Effector memory CD8-positive, alpha-beta T cell (primary cell): ENCODE measurements around the gene PTK7.
A peak's percentile ranks its signal among the peaks of the same experiment; 100 is the strongest.
"Not testable (repeated sequence)": the region's sequence is repeated elsewhere in the genome, so short reads cannot be mapped to it uniquely, and the experiment has no call there.

Experiments
- ATAC-seq: fragments of 150-1000 bp; cut with Tn5 transposase; replicated peaks from 2 replicates; pipeline ENCODE4 v1.10.0; 2021; ENCODE audit warnings: mild to moderate bottlenecking, moderate library complexity
- DNase-seq, 3 experiments: peaks; one replicate each; pipeline ENCODE4 v3.0.0; 2021
- H3K27ac Mint-ChIP-seq, 2 donors: one replicate each; pipeline ENCODE4 v1.8.0; 2022; ENCODE audit warnings: mild to moderate bottlenecking in 2 of 2, mixed read lengths in 2 of 2, moderate library complexity in 2 of 2
- H3K27me3 Mint-ChIP-seq, 2 donors: one replicate each; pipeline ENCODE4 v1.8.0; 2022; ENCODE audit warnings: mixed read lengths in 2 of 2
- H3K36me3 Mint-ChIP-seq: one replicate; pipeline ENCODE4 v1.8.0; 2022; ENCODE audit warnings: mild to moderate bottlenecking, moderate library complexity, mixed read lengths; ENCODE audit not compliant: insufficient read depth
- H3K4me1 Mint-ChIP-seq, 2 donors: one replicate each; pipeline ENCODE4 v1.8.0; 2022; ENCODE audit warnings: low read depth in 2 of 2, mixed read lengths in 2 of 2
- H3K4me3 Mint-ChIP-seq, 2 donors: one replicate each; pipeline ENCODE4 v1.8.0; 2022; ENCODE audit warnings: mild to moderate bottlenecking in 2 of 2, mixed read lengths in 2 of 2, moderate library complexity in 2 of 2
- H3K9me3 Mint-ChIP-seq, 2 donors: one replicate each; pipeline ENCODE4 v1.8.0; 2022; ENCODE audit warnings: mixed read lengths in 2 of 2

Gene PTK7

GRCh38 chr6:43097098-43097489 is 21.0 kb downstream of the PTK7 start:
- Mint-ChIP-seq H3K36me3 (no peaks in the 10 kb centered on the region), H3K4me1 (peaks cover 6 to 25% of the 10 kb centered on the region in 2 donors), H3K9me3 (no peaks in the 10 kb centered on the region), H3K27me3 (no peaks in the 10 kb centered on the region), H3K27ac (no peak overlapping the region), H3K4me3 (no peak overlapping the region)
- no peak for DNase-seq
- ATAC-seq = no peak

GRCh38 chr6:43097502-43097901 is 21.4 kb downstream of the PTK7 start:
- Mint-ChIP-seq H3K36me3 (no peaks in the 10 kb centered on the region), H3K27ac (no peak overlapping the region), H3K27me3 (no peaks in the 10 kb centered on the region), H3K4me1 (peaks cover 6 to 25% of the 10 kb centered on the region in 2 donors), H3K9me3 (no peaks in the 10 kb centered on the region), H3K4me3 (no peak overlapping the region)
- ATAC-seq = no peak
- no peak for DNase-seq

GRCh38 chr6:43101497-43101896 is 25.4 kb downstream of the PTK7 start:
- Mint-ChIP-seq H3K9me3 (no peaks in the 10 kb centered on the region), H3K36me3 (no peaks in the 10 kb centered on the region), H3K4me3 (no peak overlapping the region), H3K4me1 (peaks cover 0 to 2% of the 10 kb centered on the region in 2 donors), H3K27me3 (no peaks in the 10 kb centered on the region), H3K27ac (no peak overlapping the region)
- no peak for DNase-seq
- ATAC-seq = no peak

- no peaks in the 10 kb centered on the region for H3K36me3 Mint-ChIP-seq
- H3K4me1 Mint-ChIP-seq = peaks cover 0 to 2% of the 10 kb centered on the region in 2 donors
- H3K9me3 Mint-ChIP-seq = no peaks in the 10 kb centered on the region
- DNase-seq (no peak), ATAC-seq (no peak)
- no peak overlapping the region for H3K27ac Mint-ChIP-seq
- no peaks in the 10 kb centered on the region for H3K27me3 Mint-ChIP-seq
- H3K4me3 Mint-ChIP-seq = no peak overlapping the region
These were observed 27.3 kb downstream of the PTK7 start for GRCh38 chr6:43103253-43103876.

- no peaks in the 10 kb centered on the region for H3K27me3 Mint-ChIP-seq
- no peak overlapping the region for H3K4me3 Mint-ChIP-seq
- H3K9me3 Mint-ChIP-seq = no peaks in the 10 kb centered on the region
- no peak for DNase-seq
- H3K4me1 Mint-ChIP-seq = peaks cover 0 to 2% of the 10 kb centered on the region in 2 donors
- no peak for ATAC-seq
- peak overlapping the region in 1 of 2 donors; percentile 32 for H3K27ac Mint-ChIP-seq
- H3K36me3 Mint-ChIP-seq = no peaks in the 10 kb centered on the region
These were observed 29.6 kb downstream of the PTK7 start for GRCh38 chr6:43105538-43106222.

- peaks cover 0 to 2% of the 10 kb centered on the region in 2 donors for H3K4me1 Mint-ChIP-seq
- H3K4me3 Mint-ChIP-seq = no peak overlapping the region
- no peak overlapping the region for H3K27ac Mint-ChIP-seq
- H3K27me3 Mint-ChIP-seq = no peaks in the 10 kb centered on the region
- ATAC-seq = no peak
- DNase-seq = no peak
- no peaks in the 10 kb centered on the region for H3K9me3 Mint-ChIP-seq
- H3K36me3 Mint-ChIP-seq = no peaks in the 10 kb centered on the region
These were observed 31.4 kb downstream of the PTK7 start for GRCh38 chr6:43107344-43108062.

GRCh38 chr6:43113431-43114260 is 37.5 kb downstream of the PTK7 start:
- H3K9me3 Mint-ChIP-seq = no peaks in the 10 kb centered on the region
- peaks cover 0 to 10% of the 10 kb centered on the region in 2 donors for H3K27me3 Mint-ChIP-seq
- no peak overlapping the region for H3K4me3 Mint-ChIP-seq
- no peaks in the 10 kb centered on the region for H3K4me1 Mint-ChIP-seq
- no peak overlapping the region for H3K27ac Mint-ChIP-seq
- H3K36me3 Mint-ChIP-seq = no peaks in the 10 kb centered on the region
- DNase-seq (no peak), ATAC-seq (no peak)

GRCh38 chr6:43115365-43115764 is 39.3 kb downstream of the PTK7 start:
- ATAC-seq (no peak), DNase-seq (no peak)
- Mint-ChIP-seq H3K27me3 (peaks cover 9 to 22% of the 10 kb centered on the region in 2 donors), H3K27ac (no peak overlapping the region), H3K36me3 (no peaks in the 10 kb centered on the region), H3K4me3 (no peak overlapping the region), H3K9me3 (no peaks in the 10 kb centered on the region), H3K4me1 (no peaks in the 10 kb centered on the region)

GRCh38 chr6:43117466-43117865 is 41.4 kb downstream of the PTK7 start:
- not testable (repeated sequence) for H3K9me3 Mint-ChIP-seq, H3K4me3 Mint-ChIP-seq, H3K4me1 Mint-ChIP-seq, DNase-seq, H3K36me3 Mint-ChIP-seq, ATAC-seq
- peaks cover 9 to 23% of the 10 kb centered on the region in 2 donors for H3K27me3 Mint-ChIP-seq
- peak overlapping the region; percentile 30 to 64 for H3K27ac Mint-ChIP-seq

- Mint-ChIP-seq H3K9me3 (no peaks in the 10 kb centered on the region), H3K36me3 (peaks cover 2% of the 10 kb centered on the region), H3K4me1 (no peaks in the 10 kb centered on the region), H3K27ac (no peak overlapping the region), H3K4me3 (no peak overlapping the region), H3K27me3 (peaks cover 9 to 31% of the 10 kb centered on the region in 2 donors)
- ATAC-seq = no peak
- no peak for DNase-seq
These were observed 43.4 kb downstream of the PTK7 start for GRCh38 chr6:43119482-43119881.

GRCh38 chr6:43120101-43120763 is 44.1 kb downstream of the PTK7 start:
- no peak overlapping the region for H3K27ac Mint-ChIP-seq

GRCh38 chr6:43120944-43121913 is 45.1 kb downstream of the PTK7 start:
- Mint-ChIP-seq H3K4me3 (no peak overlapping the region), H3K4me1 (no peaks in the 10 kb centered on the region), H3K9me3 (no peaks in the 10 kb centered on the region), H3K27ac (no peak overlapping the region), H3K27me3 (peaks cover 9 to 40% of the 10 kb centered on the region in 2 donors), H3K36me3 (peaks cover 2% of the 10 kb centered on the region)
- DNase-seq (no peak), ATAC-seq (no peak)

More at GRCh38 chr6:43120101-43120763, 44.1 kb downstream of the PTK7 start:
- no peaks in the 10 kb centered on the region for H3K9me3 Mint-ChIP-seq
- no peak for DNase-seq
- H3K4me3 Mint-ChIP-seq = no peak overlapping the region
- H3K27me3 Mint-ChIP-seq = peaks cover 9 to 31% of the 10 kb centered on the region in 2 donors
- no peaks in the 10 kb centered on the region for H3K4me1 Mint-ChIP-seq
- peaks cover 2% of the 10 kb centered on the region for H3K36me3 Mint-ChIP-seq
- no peak for ATAC-seq
